DND-41 (cell line): ENCODE results near the gene BTBD18.

Experiments
- CTCF ChIP-seq: IDR thresholded peaks from 2 replicates; pipeline ENCODE4 v1.5.1; 2012; ENCODE audit warnings: borderline replicate concordance, low read length, moderate library complexity, mild to moderate bottlenecking; ENCODE audit not compliant: poor library complexity, severe bottlenecking; ENCODE audit errors: extremely low read depth
- EZH2 ChIP-seq: IDR thresholded peaks from 3 replicates; pipeline ENCODE4 v1.6.1; 2012; ENCODE audit warnings: borderline replicate concordance, low read depth, mild to moderate bottlenecking, moderate library complexity, low read length, inconsistent platforms; ENCODE audit not compliant: severe bottlenecking

DNA sequence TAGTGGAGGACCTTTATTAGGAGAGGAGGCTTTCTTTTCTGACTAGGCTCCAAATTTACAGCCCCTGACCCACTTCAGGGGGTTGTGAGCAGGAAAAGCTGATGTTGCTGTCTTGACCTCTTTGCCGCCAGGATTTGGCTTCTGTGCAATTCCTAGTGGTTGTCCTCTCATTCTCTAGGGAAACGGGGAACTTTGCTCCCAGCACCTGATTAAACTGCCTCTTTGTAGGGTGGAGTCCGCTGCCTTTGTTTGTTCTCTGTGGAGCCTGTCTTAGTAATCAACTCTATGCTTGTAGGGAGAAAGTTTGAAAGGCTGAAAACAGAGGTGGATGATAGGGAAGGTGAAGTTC, 26.3 kb upstream of the BTBD18 start:
- TF ChIP-seq CTCF (no peak), EZH2 (no peak)
